K562 (cell line): ENCODE data around the gene ERFL. TPM values are rescaled to one million over a fixed set of nuclear protein-coding genes. Genes with fewer than 3 reads are reported as not detected.

Experiments used
- ARID4B ChIP-seq: sonication (generic); formaldehyde crosslinking; IDR thresholded peaks from 2 replicates; pipeline ENCODE4 v1.8.0; 2022; ENCODE audit warnings: mild to moderate bottlenecking, missing genetic modification reagents
- CBX2 ChIP-seq: fragments of 200-600 bp; sonication (generic); IDR thresholded peaks from one replicate; pipeline ENCODE4 v1.6.1; 2012; ENCODE audit warnings: mild to moderate bottlenecking, low read length, inconsistent platforms; ENCODE audit not compliant: insufficient read depth, poor library complexity, severe bottlenecking
- CHAMP1 ChIP-seq: fragments of 450-650 bp; IDR thresholded peaks from 2 replicates; pipeline ENCODE4 v1.6.1; 2016; ENCODE audit warnings: mild to moderate bottlenecking
- CREBBP ChIP-seq: IDR thresholded peaks from one replicate; pipeline ENCODE4 v1.6.1; 2012; ENCODE audit warnings: low read depth, mild to moderate bottlenecking, control low read depth, inconsistent platforms, low read length
- FIP1L1 ChIP-seq: fragments of 200-400 bp; formaldehyde crosslinking; IDR thresholded peaks from 2 replicates; pipeline ENCODE4 v1.6.1; 2018; ENCODE audit warnings: mild to moderate bottlenecking, low read depth, low read length; ENCODE audit not compliant: poor library complexity, severe bottlenecking
- FOXM1 ChIP-seq, 2 experiments: fragments of 450-650 bp in 1 of 2; sonication (generic) in 1 of 2; formaldehyde crosslinking in 1 of 2; IDR thresholded peaks; 2 replicates each; pipeline versions ENCODE4 v1.6.1 to v1.9.0; 2017 to 2022; ENCODE audit warnings: low read depth in 2 of 2, mild to moderate bottlenecking in 2 of 2, missing genetic modification reagents in 1 of 2, moderate library complexity in 1 of 2
- GABPB1 ChIP-seq: sonication (generic); formaldehyde crosslinking; IDR thresholded peaks from 2 replicates; pipeline ENCODE4 v1.8.0; 2022; ENCODE audit warnings: mild to moderate bottlenecking, missing genetic modification reagents
- HDGF ChIP-seq: fragments of 450-650 bp; IDR thresholded peaks from 2 replicates; pipeline ENCODE4 v1.6.1; 2016
- KDM2B ChIP-seq: fragments of 250-450 bp; sonication (Bioruptor Pico); IDR thresholded peaks from 2 replicates; pipeline ENCODE4 v1.8.0; 2021; ENCODE audit warnings: mild to moderate bottlenecking, moderate library complexity
- KDM4B ChIP-seq, 2 experiments: fragments of 450-650 bp in 1 of 2; sonication (generic) in 1 of 2; IDR thresholded peaks; 2 replicates each; pipeline ENCODE4 v1.6.1; 2016 to 2017; ENCODE audit warnings: borderline replicate concordance in 2 of 2, antibody characterized with exemption in 1 of 2, low read depth in 1 of 2, mild to moderate bottlenecking in 1 of 2
- LARP7 ChIP-seq: fragments of 450-650 bp; IDR thresholded peaks from 2 replicates; pipeline ENCODE4 v1.6.1; 2016
- MAX ChIP-seq: sonication (generic); formaldehyde crosslinking; IDR thresholded peaks from 2 replicates; pipeline ENCODE4 v1.9.0; 2022; ENCODE audit warnings: mild to moderate bottlenecking, missing genetic modification reagents
- PHF21A ChIP-seq: fragments of 450-650 bp; IDR thresholded peaks from 2 replicates; pipeline ENCODE4 v1.6.1; 2017; ENCODE audit warnings: low read depth, borderline replicate concordance
- PHF8 ChIP-seq: fragments of 200-600 bp; sonication (generic); IDR thresholded peaks from 2 replicates; pipeline ENCODE4 v1.6.1; 2012; ENCODE audit warnings: mixed run types, mild to moderate bottlenecking, inconsistent platforms, low read length, moderate library complexity, borderline replicate concordance
- PTRF ChIP-seq: fragments of 450-650 bp; IDR thresholded peaks from 2 replicates; pipeline ENCODE4 v1.6.1; 2016; ENCODE audit warnings: mild to moderate bottlenecking, missing genetic modification characterization, missing compliant biosample characterization
- RBM34 ChIP-seq: fragments of 200-400 bp; formaldehyde crosslinking; IDR thresholded peaks from 2 replicates; pipeline ENCODE4 v1.6.1; 2018; ENCODE audit warnings: low read length, borderline replicate concordance; ENCODE audit not compliant: insufficient read depth
- SIN3A ChIP-seq, 2 experiments: fragments of 150-350 bp in 1 of 2; IDR thresholded peaks; 2 replicates each; pipeline ENCODE4 v1.6.1; 2011 to 2016; ENCODE audit warnings: borderline replicate concordance in 2 of 2, low read depth in 2 of 2, low read length in 2 of 2, mild to moderate bottlenecking in 2 of 2, moderate library complexity in 2 of 2; ENCODE audit not compliant: control insufficient read depth in 1 of 2
- SMARCA5 ChIP-seq: fragments of 450-650 bp; IDR thresholded peaks from 2 replicates; pipeline ENCODE4 v1.6.1; 2016
- SREBF1 ChIP-seq: fragments of 150-350 bp; IDR thresholded peaks from 2 replicates; pipeline ENCODE4 v1.6.1; 2014; ENCODE audit warnings: antibody characterized with exemption, low read depth, low read length, borderline replicate concordance
- ZEB2 ChIP-seq: fragments of 450-650 bp; IDR thresholded peaks from 2 replicates; pipeline ENCODE4 v1.6.1; 2016
- ZNF121 ChIP-seq: sonication (generic); formaldehyde crosslinking; conservative IDR thresholded peaks from 2 replicates; pipeline ENCODE4 v1.8.0; 2022; ENCODE audit warnings: missing genetic modification reagents
- ZNF696 ChIP-seq: fragments of 250-450 bp; sonication (Bioruptor Pico); conservative IDR thresholded peaks from 2 replicates; pipeline ENCODE4 v1.4.0; 2020; ENCODE audit warnings: mild to moderate bottlenecking, moderate library complexity
- polyA plus RNA-seq, 8 experiments: library from polyadenylated mRNA; depleted of rRNA in 4 of 8; stranded (reverse) in 5 of 8; unstranded in 3 of 8; fragments of >200 nt; fragmentation: Nextera tagmentation in 2 of 8; fragmentation: Illumina TruSeq in 1 of 8; extraction: Ambion mirVana in 2 of 8; extraction: Trizol in 1 of 8; gene quantifications; 2 replicates each; pipeline versions ENCODE4 v1.2.1 to v1.2.3, GENCODE V29; 2011 to 2014; ENCODE audit warnings: inconsistent platforms in 1 of 8, missing spikeins in 1 of 8
- total RNA-seq, 7 experiments: library from RNA; depleted of rRNA in 6 of 7; stranded (reverse); fragments of >200 nt in 6 of 7; fragmentation: Illumina TruSeq in 2 of 7; extraction: Trizol in 2 of 7; gene quantifications; 2 replicates each; pipeline versions ENCODE4 v1.2.1 to v1.2.3, GENCODE V29; 2011 to 2021; ENCODE audit warnings: low replicate concordance in 1 of 7

The ERFL gene
- total and polyA plus RNA-seq, 9 of the 15 experiments (the other 6 are each of a cell fraction or from before 2014, with no cell fraction given), result 0.07 to 0.75 (median 0.32) TPM; not detected in 4

- peak; percentile 2 for TF ChIP-seq MAX (CRISPR knock-in tag)
- TF ChIP-seq LARP7, result no peak
- TF ChIP-seq GABPB1 (CRISPR knock-in tag), result no peak
- TF ChIP-seq PHF21A, result no peak
- no peak for TF ChIP-seq FOXM1 (IDR thresholded peaks at IDR 0.05; ENCODE audit: low read depth)
- no peak for TF ChIP-seq FOXM1 (CRISPR knock-in tag; IDR thresholded peaks at IDR 0.05; ENCODE audit: low read depth)
- no peak for TF ChIP-seq CBX2
- no peak for TF ChIP-seq ZNF121 (CRISPR knock-in tag)
- TF ChIP-seq SREBF1, result no peak
- TF ChIP-seq ZNF696 (CRISPR knock-in tag), result no peak
- TF ChIP-seq KDM2B (CRISPR knock-in tag), result no peak
- TF ChIP-seq ARID4B (CRISPR knock-in tag), result peak; percentile 44
- TF ChIP-seq KDM4B (IDR thresholded peaks at IDR 0.05; ENCODE audit: borderline replicate concordance in 2 of 2, low read depth in 1 of 2), result no peak
- no peak; a peak in 1 of 4 replicates for TF ChIP-seq SIN3A (IDR thresholded peaks at IDR 0.05; ENCODE audit: borderline replicate concordance in 2 of 2, control insufficient read depth in 1 of 2, low read depth in 2 of 2, low read length in 2 of 2)
- TF ChIP-seq RBM34, result no peak
- no peak for TF ChIP-seq ZEB2
- TF ChIP-seq SMARCA5, result no peak
- TF ChIP-seq CREBBP, result no peak
- TF ChIP-seq PTRF, result no peak
- TF ChIP-seq PHF8, result no peak
- TF ChIP-seq CHAMP1, result no peak
- TF ChIP-seq HDGF, result 0 out of 2 replicates have a peak, but pooled peaks have one; percentile 13
- TF ChIP-seq FIP1L1, result no peak
These were observed 67.7 kb downstream of the ERFL start (continued) for GRCh38 chr19:41860419-41861115.
